Activated gamma-delta T cell (primary cell): Measurements from ENCODE around the gene CMTM4.
"Not testable (repeated sequence)": the region's sequence is repeated elsewhere in the genome, so short reads cannot be mapped to it uniquely, and the experiment has no call there.

Experiments used
- DNase-seq: peaks from one replicate; lab custom pipeline; 2025; lab: John Stamatoyannopoulos, UW

Gene CMTM4

DNA sequence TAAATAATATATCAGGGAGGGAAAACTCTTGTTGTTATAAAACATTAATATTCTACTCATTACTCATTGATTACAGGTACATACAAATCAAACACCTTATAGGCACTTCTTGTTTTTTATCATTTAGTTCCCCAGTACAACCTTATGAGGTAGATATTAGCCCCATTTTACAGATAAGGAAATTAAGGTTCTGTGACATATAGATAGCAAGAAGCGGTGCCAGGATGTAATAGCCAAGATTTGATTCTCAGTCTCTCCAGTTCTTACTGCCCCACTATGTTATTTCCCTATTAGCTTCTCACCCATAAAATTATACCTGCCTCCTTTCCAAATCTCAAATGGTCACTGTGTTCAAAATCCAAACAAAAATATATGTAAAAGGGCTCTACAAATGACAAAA is 55.2 kb downstream of the CMTM4 start:
- no peak for DNase-seq

DNA sequence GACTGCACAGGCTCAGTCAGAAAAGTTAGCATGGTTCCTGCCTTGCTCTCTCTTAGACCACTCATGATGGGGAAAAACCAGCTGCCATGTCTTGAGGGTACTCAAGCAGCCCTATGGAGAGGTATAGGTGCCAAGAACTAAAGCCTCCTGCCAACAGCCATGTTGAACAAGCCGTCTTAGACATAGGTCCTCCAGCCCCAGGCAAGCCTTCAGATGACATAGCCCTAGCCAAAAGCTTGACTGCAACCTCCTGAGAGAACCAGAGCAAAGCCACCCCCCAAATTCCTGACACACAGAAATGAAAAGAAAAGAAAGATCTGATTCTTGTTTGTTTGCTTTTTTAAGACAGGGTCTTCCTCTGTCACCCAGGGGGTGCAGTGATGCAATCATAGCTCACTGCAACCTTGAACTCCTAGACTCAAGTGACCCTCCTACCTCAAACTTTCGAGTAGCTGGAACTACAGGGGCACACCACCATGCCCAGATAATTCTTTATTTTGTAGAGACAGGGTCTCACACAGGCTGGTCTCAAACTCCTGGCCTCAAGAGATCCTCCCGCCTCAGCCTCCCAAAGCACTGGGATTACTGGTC is 55.7 kb downstream of the CMTM4 start:
- DNase-seq = no peak

DNA sequence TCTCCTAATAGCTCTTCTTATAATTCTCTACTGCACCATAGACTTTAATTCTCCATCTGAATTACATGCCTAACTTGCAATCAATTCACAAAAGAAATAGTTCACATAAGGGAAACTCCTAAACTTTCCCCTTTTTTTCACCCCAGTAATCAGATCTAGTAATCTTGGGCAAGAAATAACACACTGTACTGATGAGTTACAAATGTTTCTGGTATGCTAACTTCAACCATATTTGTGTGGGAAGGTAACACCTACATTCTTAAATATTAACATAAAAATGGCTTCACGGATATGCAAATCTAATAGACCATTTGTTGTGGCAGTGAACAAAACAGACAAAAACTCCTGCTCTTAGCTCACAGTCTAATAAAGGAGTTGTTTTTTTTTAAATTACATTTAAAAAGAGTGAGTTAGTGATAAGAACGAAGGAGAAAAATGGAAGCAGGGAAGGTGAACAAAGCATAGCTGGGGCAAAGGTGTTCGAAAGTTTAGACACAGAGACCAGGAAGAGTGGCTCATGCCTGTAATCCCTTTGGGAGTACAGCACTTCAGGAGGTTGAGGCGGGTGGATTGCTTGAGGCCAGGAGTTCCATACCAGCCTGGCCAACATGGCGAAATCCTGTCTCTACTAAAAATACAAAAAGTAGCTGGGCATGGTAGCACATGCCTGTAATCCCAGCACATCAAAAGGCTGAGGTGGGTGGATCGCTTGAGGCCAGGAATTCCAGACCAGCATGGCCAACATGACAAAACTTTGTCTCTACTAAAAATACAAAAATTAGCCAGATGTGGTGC is 57.3 kb downstream of the CMTM4 start:
- DNase-seq = no peak

DNA sequence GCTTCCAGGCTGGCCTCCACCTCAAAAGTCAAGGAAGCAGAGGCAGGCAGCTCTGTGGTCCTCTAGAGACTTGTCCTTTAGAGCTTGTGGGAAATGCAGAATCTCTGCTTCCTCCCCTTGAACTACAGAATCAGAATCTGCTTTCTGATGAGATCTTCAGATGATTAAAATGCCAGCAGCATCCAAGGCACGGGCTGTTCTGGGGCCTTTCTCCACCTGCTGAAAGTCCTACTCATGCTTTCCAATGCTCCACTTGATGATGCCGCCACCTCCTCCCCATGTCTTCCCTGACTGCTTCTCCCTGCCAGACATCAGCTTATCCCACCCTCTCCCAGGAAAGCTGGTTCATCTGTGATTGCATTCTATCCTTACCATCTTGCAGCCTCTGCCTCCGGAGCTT is 58.7 kb downstream of the CMTM4 start:
- no peak for DNase-seq

DNA sequence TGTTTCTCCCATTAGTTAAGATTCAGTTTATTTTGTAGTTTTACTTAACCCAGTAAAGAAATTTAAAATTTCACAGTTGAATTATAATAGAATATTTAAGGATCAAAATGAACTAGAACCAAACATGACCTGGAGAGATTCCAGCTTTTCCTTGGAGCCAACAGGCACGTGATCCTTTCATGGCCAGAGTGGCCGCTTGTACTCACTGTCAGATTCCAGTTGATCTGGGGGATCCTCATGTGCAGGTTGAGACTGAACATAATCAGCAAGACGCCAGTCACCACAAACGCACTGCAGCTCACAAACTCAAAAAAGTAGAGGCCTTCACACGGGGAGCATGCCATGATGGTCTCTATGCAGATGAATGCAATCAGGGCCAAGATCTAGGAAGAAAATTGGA is 60.3 kb downstream of the CMTM4 start:
- DNase-seq = no peak

DNA sequence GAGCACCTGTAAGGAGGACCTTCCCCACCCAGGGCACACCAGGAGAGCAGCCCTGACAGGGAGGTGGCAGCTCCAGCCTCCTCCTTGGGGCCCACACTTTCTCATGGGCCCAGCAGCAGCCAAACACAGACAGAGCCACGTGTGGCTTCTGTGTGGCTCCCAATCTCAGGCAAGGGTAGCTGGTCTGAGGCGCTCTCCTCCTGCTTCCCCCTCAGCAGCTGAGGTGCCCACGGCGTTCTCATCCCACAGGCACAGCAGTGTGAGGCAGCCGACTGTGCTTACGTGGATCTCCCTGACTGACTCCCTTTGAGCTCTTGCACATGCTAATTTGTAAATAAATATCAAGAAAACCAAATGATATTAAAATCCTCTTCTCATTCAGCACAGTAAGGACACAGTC is 61.1 kb downstream of the CMTM4 start:
- DNase-seq = no peak

DNA sequence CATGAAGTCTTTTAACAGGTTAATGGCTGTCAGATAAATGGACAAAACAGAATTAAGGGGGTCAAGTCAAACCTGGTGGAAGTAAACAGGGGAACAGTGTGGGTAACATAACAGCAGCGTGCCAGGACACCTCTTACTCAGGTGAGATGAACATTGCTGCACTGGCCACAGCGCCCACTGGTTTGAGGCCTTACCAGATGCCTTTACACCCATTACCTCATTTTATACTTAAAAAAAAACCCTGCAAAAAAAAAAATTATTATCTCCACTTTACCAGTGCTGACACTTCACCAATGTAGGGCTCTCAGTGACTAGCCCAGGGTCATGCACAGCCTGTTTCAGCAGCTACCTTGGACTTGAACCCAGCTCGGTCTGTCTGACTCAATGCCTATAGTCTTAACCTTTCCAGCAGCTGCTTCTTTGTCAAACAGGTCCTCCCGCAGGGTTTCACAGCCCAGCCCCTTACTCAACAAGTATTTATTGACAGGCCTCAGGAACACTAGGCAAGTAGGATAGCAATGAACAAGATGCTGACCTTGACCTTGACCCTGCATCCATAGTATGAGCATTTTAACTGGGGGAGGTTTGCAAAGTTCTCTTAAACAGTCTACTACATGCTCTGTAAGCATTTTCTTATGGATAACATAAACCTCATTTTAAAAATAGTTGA is 61.9 kb downstream of the CMTM4 start:
- no peak for DNase-seq

DNA sequence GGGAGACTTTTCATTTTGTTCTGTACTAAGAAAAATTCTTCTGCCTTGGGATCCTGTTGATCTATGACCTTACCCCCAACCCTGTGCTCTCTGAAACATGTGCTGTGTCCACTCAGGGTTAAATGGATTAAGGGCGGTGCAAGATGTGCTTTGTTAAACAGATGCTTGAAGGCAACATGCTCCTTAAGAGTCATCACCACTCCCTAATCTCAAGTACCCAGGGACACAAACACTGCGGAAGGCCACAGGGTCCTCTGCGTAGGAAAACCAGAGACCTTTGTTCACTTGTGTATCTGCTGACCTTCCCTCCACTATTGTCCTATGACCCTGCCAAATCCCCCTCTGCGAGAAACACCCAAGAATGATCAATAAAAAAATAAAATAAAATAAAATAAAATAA is 65.0 kb downstream of the CMTM4 start:
- not testable (repeated sequence) for DNase-seq

DNA sequence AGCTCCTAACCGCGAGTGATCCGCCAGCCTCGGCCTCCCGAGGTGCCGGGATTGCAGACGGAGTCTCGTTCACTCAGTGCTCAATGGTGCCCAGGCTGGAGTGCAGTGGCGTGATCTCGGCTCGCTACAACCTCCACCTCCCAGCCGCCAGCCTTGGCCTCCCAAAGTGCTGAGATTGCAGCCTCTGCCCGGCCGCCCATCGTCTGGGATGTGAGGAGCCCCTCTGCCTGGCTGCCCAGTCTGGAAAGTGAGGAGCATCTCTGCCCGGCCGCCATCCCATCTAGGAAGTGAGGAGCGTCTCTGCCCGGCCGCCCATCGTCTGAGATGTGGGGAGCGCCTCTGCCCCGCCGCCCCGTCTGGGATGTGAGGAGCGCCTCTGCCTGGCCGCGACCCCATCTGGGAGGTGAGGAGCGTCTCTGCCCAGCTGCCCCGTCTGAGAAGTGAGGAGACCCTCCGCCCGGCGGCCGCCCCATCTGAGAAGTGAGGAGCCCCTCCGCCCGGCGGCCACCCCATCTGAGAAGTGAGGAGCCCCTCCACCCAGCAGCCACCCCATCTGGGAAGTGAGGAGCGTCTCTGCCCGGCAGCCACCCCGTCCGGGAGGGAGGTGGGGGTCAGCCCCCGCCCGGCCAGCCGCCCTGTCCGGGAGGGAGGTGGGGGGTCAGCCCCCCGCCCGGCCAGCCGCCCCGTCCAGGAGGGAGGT is 65.8 kb downstream of the CMTM4 start:
- not testable (repeated sequence) for DNase-seq

DNA sequence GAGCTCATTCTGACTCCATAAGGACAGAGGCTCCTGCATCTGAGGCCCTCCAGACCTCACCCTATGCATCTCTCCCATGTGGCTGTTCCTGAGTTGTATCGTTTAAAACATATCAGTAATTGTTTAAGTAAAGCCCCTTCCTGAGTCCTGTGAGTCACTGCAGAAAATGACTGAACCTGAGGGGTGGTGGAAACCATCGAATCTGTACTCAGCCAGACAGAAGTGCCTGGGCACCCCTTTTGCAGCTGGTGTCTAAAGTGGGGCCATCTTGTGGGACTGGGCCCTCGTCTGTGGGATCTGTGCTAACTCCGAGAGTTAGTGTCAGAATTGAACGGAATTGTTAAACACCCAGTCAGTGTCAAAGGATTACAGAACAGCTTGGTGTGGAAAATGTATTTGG is 66.7 kb downstream of the CMTM4 start:
- DNase-seq = no peak

DNA sequence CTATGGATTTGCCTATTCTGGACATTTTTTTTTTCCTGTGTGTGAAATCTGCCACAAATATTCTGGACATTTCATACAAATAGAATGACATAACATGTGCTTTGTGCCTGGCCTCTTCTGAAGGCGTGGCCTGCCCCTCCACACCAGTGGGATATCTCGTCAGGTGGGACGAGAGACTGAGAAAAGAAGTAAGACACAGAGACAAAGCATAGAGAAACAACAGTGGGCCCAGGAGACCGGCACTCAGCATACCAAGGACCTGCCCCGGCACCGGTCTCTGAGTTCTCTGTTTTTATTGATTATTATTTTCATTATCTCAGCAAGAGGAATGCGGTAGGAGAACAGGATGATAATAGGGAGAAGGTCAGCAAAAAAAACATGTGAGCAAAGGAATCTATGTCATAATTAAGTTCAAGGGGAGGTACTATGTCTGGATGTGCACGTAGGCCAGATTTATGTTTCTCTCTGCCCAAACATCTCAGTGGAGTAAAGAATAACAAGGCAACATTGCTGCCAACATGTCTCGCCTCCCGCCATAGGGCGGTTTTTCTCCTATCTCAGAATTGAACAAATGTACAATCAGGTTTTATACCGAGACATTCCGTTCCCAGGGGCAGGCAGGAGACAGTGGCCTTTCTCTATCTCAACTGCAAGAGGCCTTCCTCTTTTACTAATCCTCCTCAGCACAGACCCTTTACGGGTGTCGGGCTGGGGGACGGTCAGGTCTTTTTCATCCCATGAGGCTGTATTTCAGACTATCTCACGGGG is 68.7 kb downstream of the CMTM4 start:
- not testable (repeated sequence) for DNase-seq

DNA sequence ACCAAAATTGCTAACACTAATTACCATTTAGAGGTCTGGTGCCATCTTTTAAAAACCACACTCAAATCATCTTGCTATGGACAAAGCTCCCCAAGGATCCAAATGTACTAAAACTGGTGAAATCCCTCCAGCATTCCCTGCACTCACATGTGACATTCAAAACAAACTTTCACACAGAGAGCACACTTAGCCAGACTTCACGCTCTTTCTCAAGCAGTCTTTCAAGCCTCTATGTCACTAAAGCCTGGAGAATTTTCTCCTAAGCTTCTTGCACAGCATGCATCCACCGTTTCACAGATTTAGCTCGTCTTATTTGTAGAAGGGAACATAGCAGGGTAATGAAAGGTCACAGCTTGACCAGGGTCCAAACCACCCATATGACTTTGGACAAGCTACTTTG is 72.8 kb downstream of the CMTM4 start:
- DNase-seq = no peak

DNA sequence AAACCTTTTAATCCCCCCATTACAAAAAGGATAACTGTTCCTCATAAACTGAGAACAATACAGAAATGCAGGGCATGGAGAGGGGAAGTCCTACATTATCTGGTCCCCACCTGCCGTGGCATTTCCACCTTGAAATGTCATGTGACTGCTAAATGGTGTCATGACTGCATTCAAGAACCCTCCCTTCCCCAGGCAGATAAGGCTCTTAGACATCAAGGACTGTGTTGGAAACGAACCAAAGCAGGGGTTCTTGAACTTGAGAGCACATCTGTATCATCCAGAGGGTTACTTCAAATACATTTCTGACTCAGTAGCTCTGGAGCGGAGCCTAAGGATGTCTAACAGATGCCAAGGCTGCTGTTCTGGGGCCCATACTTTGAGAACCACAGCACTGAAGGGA is 73.7 kb downstream of the CMTM4 start:
- no peak for DNase-seq

DNA sequence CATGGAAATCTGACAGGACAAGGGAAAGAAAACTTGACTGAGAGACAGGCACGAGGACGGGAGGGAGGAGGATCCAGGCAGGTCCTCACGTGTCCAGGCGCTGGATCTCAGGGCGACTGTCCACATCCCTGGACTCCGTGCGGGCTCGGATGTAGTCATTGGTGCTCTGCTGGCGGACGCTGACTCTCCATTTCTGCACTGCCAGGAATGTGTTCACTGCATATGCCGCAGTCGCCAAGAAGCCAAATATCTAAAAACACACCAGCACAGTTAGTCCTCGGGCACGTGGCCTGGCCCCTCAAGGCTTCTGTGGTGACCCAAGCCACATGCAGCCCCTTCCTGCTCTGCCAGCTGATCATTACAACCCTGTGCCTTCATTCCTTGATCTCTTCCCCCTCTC is 74.6 kb downstream of the CMTM4 start:
- no peak for DNase-seq

DNA sequence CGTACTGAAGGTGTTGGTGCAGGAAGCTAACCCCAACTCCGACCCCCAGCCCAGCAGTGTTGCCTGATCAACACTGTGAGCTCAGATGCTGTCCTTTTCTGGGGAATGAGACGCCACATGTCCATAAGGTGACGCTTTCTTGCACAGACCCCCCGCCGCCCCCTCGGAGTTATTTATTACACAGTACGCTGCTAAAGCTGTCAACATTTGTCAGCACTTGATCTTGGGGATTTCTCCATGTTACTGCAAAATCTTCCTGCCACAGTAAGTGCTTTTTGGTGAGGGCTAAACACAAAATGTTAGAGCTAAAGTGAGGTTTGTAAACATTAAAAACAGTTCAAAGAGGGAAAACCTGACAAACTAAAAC is 76.1 kb downstream of the CMTM4 start:
- no peak for DNase-seq

DNA sequence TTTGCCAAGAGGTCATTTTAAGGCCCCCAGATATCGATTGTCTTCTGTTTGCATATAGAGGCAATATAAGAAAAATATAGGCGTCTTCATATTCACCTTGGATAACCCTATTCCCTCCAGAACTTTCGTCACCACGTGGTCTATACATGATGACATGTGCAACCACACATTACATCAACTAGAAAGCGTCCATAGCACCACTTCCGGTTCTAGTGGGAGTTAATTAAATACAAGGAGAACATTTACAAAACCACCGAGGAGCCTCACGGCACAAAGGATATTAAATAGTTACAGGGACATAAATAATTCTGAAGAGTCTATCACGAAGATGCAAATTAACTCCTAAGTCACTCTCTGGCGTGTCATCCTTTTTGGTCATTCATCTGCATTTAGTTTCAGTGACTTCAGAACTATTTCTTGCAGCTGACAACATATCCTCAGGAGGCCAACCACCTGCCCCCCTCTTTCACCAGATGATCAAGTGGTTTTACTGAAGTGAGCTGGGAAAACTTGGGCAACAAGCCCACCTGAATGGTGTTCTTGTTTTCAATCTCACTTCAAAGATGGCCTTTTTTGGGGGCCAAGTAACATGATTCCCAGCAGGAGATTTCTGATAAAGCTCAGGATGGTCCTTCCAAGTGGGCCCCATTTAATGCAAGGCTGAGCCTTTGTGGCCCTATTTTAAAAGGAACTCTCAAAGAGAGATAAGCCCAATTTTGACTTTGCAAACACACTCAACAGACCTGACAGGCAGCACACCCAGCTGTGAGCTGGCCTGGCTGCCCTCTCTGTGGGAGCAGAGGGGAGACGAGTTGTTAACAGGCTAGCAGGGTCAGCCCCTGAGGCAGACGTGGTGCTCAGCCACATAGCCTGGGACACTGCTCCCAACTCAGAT is 76.8 kb downstream of the CMTM4 start:
- no peak for DNase-seq

DNA sequence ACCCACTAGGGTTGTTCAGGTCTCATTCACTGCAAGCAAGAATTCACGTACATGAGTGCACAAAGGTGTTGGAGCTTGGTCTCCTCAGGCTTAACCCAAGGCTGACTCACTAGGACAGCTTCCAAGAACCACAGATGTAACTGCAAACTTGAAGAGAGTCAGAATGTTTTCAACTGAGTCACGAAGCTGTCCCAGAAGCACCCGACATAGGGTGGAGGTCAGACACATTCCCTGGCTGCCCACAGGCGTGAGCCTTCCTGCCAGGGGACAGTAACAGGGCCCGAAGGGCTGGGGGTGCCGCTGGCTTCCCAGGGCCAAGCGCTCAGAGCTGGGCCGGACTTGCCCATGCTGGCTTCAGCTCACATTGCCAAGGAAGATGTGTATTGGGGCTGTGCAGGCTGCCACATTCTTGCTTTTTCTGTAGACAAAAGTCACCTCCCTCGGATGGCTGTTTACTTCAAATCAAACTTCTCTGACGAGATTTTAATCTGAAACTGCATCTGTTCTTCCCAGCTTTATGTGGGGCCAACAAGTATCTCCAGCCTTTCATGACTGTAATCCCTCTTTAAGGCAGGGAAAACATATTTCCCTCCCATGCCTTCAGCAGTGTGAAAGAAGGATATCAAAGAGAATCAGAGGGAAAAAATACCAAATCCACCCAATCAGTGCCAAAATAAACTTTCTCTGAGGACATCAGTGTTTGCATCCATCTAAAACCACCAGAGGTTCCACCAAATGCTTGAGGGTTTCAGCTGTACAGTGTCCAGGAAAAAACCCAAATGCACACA is 77.8 kb downstream of the CMTM4 start:
- DNase-seq = no peak

DNA sequence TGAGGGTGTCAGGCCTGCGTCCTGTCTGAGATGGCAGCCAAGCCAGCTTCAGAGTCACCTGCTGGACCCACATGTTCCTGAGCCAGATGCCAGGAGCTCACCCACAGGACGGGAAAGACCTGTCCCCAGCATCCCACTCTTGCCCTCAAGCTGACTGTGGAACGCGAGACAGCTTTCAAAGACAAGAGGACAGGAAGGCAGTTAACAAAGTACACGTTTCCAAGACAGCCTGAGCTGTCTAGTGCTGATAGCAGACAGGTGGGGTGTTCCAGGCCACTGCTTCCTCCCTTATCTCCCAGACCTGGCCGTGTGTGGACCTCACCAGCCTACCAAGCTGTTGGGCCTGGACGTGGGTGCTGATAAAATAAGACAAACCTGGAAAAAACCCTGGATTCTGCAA is 78.8 kb downstream of the CMTM4 start:
- DNase-seq = no peak

DNA sequence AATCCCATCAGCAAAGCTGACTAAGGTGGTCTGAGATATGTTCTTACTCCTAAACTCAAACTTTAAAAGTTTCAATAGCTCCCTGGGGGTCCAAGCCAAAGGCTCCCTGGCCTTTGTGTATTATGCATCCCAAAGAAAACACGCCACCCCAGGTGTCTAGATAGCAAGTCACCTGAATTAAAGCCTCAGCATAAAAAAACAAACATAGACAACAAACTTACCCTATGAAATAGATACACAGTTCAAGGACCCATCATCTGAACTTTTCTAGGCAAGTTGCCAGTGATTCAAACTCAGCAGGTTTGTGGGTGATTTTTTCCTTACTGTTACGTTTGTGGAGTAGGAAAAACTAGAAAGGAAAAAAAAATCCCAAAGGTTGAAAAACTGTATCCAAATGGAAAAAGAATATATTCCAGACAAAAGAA is 79.5 kb downstream of the CMTM4 start:
- DNase-seq = no peak

DNA sequence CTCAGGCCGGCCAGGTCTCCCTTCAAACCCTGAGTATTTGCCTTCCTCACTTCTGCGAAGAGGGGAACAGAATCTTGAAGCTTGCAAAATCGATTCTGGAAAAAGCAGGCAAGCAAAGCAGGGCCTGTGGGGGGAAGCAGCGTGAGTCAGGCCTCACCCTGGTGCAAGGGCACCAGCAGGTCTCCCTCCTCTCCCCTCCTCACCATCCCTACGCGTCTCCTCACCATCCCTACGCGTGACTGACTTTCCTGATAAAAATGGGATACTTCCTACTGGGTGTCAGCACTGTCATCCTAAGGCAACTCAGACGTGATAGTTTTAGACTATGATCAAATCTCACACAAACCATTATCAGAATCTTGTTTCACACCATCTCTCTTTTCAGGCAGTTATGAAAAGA is 80.0 kb downstream of the CMTM4 start:
- DNase-seq = no peak
